Stomach (tissue), 4 donors: ENCODE measurements around the gene RDH14.

Source experiments
- POLR2A ChIP-seq, 4 donors: fragments of 450-650 bp; IDR thresholded peaks; one replicate each; pipeline ENCODE4 v1.6.1; 2016; ENCODE audit warnings: antibody characterized with exemption in 4 of 4, control low read depth in 2 of 4, mild to moderate bottlenecking in 1 of 4, moderate library complexity in 1 of 4
- TF ChIP-seq, protein P1 (sequence below), 7 experiments: fragments of 450-650 bp in 4 of 7; fragments of 200-600 bp in 3 of 7; sonication (generic) in 3 of 7; IDR thresholded peaks; one replicate each; pipeline ENCODE4 v1.5.1; 2016 to 2019; ENCODE audit warnings: antibody characterized with exemption in 7 of 7, control low read depth in 2 of 7, mild to moderate bottlenecking in 1 of 7

DNA sequence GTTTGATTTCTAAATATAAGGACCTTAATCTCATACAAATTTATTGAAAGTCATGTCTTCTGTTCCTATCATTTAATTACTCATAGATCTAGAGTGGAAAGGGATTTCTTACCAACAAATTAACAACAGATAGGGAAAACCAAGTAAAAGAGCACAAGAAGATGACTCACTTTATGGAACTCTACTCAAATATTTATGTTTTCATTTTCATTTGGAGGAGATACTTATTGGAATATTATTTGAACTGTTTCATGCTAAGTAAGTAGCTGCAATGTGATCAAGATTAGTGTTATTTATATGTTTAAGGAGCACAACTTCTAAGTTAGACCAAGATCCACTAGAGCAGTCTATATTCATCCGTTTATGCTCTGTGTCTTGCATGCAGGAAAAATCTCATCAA, 27.6 kb upstream of the RDH14 start:
- no peak for TF ChIP-seq POLR2A (IDR thresholded peaks at IDR 0.05)
- TF ChIP-seq, protein P1, sequence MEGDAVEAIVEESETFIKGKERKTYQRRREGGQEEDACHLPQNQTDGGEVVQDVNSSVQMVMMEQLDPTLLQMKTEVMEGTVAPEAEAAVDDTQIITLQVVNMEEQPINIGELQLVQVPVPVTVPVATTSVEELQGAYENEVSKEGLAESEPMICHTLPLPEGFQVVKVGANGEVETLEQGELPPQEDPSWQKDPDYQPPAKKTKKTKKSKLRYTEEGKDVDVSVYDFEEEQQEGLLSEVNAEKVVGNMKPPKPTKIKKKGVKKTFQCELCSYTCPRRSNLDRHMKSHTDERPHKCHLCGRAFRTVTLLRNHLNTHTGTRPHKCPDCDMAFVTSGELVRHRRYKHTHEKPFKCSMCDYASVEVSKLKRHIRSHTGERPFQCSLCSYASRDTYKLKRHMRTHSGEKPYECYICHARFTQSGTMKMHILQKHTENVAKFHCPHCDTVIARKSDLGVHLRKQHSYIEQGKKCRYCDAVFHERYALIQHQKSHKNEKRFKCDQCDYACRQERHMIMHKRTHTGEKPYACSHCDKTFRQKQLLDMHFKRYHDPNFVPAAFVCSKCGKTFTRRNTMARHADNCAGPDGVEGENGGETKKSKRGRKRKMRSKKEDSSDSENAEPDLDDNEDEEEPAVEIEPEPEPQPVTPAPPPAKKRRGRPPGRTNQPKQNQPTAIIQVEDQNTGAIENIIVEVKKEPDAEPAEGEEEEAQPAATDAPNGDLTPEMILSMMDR (IDR thresholded peaks at IDR 0.05): no peak
